GDM1 (cell line): ENCODE results near the gene DNAH14.

Experiments
- DNase-seq: peaks from one replicate; lab custom pipeline; 2025; lab: John Stamatoyannopoulos, UW

Gene DNAH14

GRCh38 chr1:225408249-225408648 lies 478.8 kb downstream of the DNAH14 start:
- DNase-seq, result no peak

- DNase-seq, result no peak
Observed at GRCh38 chr1:225409051-225409450, 479.6 kb downstream of the DNAH14 start.

GRCh38 chr1:225410036-225410435 lies 480.6 kb downstream of the DNAH14 start:
- no peak for DNase-seq

GRCh38 chr1:225412321-225412720 lies 482.8 kb downstream of the DNAH14 start:
- no peak for DNase-seq

DNA sequence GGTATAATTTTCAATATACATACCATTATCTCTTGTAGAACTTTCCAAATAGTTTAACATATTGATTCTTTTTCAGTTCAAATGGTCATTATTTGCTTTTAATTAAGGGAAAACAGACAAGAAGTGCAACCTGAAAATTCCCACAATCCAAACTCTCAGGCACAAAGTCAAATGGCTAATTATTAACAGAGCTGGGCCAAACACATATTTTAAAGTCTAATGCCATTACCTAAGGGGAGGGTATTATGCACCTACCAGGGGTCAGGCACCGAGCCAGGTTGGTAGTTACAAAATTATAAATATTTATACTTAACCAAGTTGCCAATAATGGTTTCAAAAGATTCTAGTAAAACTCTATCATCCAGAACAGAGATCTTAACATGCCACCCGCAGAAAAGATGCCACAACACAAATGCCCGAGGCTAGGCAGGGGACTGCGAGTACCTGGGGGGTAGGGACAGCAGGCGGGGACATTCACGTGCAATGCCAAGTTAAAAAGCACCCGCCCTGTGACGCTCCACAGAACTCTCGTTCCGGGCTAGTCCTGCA lies 483.4 kb downstream of the DNAH14 start:
- DNase-seq, result no peak

- DNase-seq, result no peak
Observed at GRCh38 chr1:225413708-225414375, 484.4 kb downstream of the DNAH14 start.

DNA sequence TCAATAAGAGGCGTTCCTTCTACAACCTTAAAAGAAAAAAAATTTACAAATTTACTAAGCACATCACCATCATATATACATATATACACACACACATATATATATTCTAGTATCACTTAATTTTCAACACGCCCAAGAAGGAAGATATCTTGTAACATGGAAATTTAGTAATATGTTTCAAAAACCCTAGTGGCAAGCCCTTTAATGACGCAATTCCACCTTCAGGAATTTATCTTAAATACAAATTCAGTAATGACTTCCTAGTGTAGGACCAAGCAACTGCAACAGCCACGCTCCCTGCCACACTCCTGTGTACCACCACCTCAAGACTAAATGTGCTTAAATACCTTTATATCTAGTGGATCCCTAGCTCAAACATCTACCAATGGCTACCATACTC lies 485.8 kb downstream of the DNAH14 start:
- no peak for DNase-seq

GRCh38 chr1:225415967-225416745 lies 486.7 kb downstream of the DNAH14 start:
- no peak for DNase-seq

DNA sequence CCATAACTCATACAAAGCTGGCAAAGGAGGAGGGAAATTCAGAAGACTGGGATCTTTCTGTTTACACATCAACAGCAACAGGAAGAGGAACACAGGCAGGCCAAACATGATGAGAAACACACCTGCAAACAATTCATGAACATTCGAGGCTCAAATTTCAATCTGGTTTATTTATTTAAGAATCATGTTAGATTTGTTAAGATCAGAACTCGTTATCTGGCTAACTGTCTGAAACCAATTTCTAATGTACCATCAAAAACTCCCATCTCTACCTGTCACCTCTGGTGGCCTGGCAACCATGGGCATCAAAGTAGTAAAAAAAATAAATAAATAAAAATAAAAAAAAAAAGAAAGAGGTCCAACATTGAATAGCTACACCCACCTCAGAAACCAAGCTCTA lies 488.6 kb downstream of the DNAH14 start:
- DNase-seq, result no peak

- no peak for DNase-seq
Observed at GRCh38 chr1:225418598-225418997, 489.1 kb downstream of the DNAH14 start.

- DNase-seq, result no peak
Observed at GRCh38 chr1:225422031-225422605, 492.6 kb downstream of the DNAH14 start.

GRCh38 chr1:225422795-225423517 lies 493.5 kb downstream of the DNAH14 start:
- DNase-seq, result no peak

DNA sequence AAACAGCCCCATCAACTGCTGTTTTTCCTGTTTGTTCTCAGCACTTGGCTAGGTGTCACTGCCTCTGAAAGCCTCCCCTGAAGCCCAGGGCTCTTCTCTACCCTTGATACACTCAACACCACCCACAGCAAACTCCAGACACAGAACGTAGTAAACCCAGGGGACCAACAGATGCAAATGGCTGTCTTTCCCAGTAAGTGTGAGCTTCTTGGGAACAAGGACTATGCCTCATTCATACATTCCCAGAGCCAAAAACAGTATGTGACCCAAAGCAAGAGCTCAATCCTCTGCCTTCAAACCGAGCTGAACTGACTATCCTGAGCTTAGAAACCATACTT lies 494.0 kb downstream of the DNAH14 start:
- no peak for DNase-seq

GRCh38 chr1:225424562-225425200 lies 495.2 kb downstream of the DNAH14 start:
- DNase-seq, result no peak

DNA sequence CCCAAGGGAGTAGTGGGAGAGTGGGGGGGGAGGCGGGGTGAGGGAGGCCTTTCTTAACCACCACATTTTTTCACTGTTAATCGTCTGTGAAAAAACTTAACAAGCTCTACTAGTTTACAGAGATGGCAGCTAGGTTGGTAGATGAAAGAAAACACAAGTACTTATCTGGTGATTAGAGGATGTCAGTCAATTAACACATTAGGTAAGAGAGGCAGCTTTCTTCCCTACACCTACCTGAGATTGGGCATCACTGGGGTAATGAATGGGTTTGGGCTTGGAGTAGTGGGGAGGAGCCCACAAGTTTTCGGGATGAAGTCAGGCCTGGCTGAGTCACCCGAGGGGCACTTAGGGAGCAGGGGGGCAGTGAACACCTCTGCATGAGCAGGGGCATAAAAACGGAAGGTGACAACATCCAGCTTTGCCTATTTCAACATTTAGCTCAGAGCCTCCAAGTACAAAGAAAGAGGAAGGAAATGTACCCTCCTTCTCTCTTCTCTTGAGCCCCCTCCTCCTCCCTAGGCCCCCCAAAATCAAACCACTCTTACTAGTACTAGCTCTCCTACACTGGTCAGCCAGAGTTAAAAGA lies 495.8 kb downstream of the DNAH14 start:
- no peak for DNase-seq

DNA sequence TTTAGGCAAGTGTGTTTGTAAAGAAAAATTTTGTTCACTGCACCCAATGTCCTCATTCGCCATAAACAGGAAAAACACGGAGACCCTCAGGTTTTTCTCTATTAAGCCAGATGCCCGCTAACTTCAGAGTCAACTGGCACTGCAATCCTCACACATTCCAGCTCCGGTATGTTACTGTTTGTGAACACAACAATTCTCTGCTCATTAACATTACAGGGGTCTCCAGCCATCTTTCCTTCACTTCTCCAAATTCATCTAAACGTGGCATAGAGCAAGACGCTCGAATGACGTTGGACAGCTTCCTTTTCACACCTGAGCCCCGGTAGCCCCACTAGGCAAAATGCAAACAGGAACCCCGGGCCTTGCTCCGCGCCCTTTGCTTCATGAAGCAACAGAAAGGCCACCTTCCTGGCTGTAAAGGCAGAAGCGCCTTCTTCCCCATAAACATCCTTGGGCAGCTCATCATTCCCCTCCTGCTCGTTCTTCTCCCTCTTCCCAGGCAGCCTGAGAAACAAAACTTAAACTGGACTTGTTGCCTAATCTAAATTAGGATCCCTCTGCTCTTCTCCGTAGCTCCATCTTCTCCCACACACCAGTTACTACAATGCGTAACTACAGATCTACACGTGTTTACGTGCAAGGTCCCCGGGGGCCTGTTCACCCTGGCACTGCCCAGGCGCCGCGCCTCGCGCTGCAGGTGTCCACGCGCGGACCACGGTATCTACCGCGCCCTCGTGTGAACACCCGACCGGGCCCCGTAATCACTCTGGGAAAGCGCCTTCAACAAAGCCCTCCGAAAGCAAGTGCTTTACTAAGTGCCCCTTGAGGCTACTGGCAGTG lies 497.1 kb downstream of the DNAH14 start:
- no peak for DNase-seq

GRCh38 chr1:225427235-225428067 lies 498.0 kb downstream of the DNAH14 start, which contains the start of gene LBR:
TSS of gene LBR (minus strand) at chr1:225428038. CDS start at chr1:225424075, 3,963 bp downstream.
- no peak for DNase-seq

GRCh38 chr1:225428068-225428880 lies 498.8 kb downstream of the DNAH14 start:
- peak; percentile 83 for DNase-seq
